ENCODE data around the gene NACA.

The NACA gene

DNA sequence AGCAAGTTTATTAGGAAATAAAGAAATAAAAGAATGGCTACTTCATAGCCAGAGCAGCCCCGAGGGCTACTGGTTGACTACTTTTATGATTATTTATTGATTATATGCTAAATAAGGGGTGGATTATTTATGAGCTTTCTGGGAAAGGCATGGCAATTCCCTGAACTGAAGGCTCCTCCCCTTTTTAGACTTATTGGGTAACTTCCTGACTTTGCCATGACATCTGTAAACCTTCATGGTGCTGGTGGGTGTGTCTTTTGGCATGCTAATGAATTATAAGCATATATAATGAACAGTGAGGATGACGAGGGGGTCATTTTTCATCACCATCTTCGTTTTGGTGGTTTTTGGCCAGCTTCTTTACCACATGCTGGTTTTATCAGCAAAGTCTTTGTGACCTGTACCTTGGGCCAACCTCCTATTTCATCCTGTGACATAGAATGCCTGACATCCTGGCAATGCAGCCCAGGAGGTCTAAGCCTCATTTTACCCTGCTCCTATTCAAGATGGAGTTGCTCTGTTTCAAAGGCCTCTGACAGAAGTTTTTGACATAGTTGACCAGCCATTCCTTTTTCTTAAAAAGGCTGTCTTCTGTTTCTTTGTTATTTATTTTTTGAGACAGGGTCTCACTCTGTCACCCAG is 26.0 kb downstream of the NACA start:
- TF ChIP-seq, protein P1, sequence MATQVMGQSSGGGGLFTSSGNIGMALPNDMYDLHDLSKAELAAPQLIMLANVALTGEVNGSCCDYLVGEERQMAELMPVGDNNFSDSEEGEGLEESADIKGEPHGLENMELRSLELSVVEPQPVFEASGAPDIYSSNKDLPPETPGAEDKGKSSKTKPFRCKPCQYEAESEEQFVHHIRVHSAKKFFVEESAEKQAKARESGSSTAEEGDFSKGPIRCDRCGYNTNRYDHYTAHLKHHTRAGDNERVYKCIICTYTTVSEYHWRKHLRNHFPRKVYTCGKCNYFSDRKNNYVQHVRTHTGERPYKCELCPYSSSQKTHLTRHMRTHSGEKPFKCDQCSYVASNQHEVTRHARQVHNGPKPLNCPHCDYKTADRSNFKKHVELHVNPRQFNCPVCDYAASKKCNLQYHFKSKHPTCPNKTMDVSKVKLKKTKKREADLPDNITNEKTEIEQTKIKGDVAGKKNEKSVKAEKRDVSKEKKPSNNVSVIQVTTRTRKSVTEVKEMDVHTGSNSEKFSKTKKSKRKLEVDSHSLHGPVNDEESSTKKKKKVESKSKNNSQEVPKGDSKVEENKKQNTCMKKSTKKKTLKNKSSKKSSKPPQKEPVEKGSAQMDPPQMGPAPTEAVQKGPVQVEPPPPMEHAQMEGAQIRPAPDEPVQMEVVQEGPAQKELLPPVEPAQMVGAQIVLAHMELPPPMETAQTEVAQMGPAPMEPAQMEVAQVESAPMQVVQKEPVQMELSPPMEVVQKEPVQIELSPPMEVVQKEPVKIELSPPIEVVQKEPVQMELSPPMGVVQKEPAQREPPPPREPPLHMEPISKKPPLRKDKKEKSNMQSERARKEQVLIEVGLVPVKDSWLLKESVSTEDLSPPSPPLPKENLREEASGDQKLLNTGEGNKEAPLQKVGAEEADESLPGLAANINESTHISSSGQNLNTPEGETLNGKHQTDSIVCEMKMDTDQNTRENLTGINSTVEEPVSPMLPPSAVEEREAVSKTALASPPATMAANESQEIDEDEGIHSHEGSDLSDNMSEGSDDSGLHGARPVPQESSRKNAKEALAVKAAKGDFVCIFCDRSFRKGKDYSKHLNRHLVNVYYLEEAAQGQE (IDR thresholded peaks at IDR 0.05; ENCODE audit: insufficient read depth in 1 of 2, low read depth in 2 of 2, low read length in 2 of 2): no peak
- TF ChIP-seq POLR2AphosphoS5 (IDR thresholded peaks at IDR 0.05; ENCODE audit: low read depth, low read length) (no peak), SIN3A (IDR thresholded peaks at IDR 0.05; ENCODE audit: borderline replicate concordance, insufficient read depth, low read length) (no peak)

DNA sequence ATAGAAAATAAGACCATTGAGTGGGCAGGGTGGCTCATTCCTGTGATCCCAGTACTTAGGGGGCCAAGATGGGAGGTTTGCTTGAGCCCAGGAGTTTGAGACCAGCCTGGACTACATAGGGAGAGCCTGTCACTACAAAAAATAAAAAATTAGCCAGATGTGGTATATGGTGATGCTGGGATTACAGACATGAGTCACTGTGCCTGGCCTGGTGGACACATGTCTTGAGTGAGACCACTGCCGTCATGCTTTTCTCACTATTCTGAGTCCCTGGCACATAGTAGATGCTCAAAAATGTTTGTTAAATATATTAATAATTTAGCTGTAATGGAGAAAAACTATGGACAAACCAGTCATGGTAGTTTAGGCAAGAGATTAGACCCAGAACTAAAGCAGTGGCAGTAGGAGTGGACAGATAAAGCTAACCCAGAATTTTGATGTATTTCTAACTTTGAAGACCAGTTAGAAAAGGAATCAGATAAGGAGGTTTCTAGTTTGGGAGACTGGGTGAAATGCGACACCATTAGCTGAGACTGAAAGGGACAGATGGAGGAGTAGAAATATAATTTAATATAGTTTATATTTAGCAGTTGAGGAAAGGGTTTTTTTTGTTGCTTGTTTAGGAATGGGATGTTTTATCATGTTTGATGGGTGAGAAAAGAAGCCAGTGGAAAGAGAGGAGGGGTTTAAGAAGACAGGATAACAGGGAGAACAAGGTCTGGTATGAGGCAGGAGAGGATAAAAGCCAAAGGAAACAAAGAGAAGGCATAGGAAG is 29.6 kb downstream of the NACA start:
- no peak for TF ChIP-seq SIN3A (IDR thresholded peaks at IDR 0.05; ENCODE audit: borderline replicate concordance, insufficient read depth, low read length)
- TF ChIP-seq FOXP2 (optimal IDR thresholded peaks at IDR 0.05; ENCODE audit: borderline replicate concordance, extremely low read depth, extremely low read length, insufficient read depth): no peak
- no peak for TF ChIP-seq POLR2AphosphoS5 (IDR thresholded peaks at IDR 0.05; ENCODE audit: low read depth, low read length)
- TF ChIP-seq, protein P1 (IDR thresholded peaks at IDR 0.05; ENCODE audit: insufficient read depth in 1 of 2, low read depth in 2 of 2, low read length in 2 of 2): no peak
- no peak for TF ChIP-seq TAF1 (IDR thresholded peaks at IDR 0.05; ENCODE audit: borderline replicate concordance, insufficient read depth, low read length)

DNA sequence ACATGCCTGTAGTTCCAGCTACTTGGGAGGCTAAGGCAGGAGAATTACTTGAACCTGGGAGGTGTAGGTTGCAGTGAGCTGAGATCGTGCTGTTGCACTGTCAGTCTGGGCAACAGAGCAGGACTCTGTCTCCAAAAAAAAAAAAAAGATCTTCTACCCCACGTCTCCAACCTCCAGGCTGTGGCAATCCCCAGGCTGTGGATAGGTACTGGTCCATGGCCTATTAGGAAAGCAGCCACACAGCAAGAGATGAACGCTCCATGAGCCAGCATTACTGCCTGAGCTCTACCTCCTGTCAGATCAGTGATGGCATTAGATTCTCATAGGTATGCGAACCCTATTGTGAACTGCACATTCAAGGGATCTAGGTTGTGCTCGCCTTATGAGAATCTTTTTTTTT is 30.9 kb downstream of the NACA start:
- TF ChIP-seq POLR2AphosphoS5 (IDR thresholded peaks at IDR 0.05; ENCODE audit: low read depth, low read length) (no peak), TAF1 (IDR thresholded peaks at IDR 0.05; ENCODE audit: borderline replicate concordance, insufficient read depth, low read length) (no peak), FOXP2 (optimal IDR thresholded peaks at IDR 0.05; ENCODE audit: borderline replicate concordance, extremely low read depth, extremely low read length, insufficient read depth) (no peak), SIN3A (IDR thresholded peaks at IDR 0.05; ENCODE audit: borderline replicate concordance, insufficient read depth, low read length) (no peak)
- TF ChIP-seq, protein P1 (IDR thresholded peaks at IDR 0.05; ENCODE audit: insufficient read depth in 1 of 2, low read depth in 2 of 2, low read length in 2 of 2): no peak

DNA sequence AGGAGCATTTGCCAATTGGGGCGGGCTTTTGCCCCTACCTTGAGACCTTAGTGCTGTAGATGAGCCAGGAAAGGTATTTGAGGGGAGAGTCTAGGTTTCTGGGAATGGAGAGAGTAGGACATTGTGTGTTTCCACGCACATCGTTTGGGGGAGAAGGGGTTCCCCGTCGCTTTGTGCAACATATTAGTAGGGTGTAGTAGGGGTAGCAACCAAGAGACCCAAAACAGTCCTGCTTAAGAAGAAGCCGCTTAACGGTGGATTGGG is 36.3 kb downstream of the NACA start:
- TF ChIP-seq FOXP2 (optimal IDR thresholded peaks at IDR 0.05; ENCODE audit: borderline replicate concordance, extremely low read depth, extremely low read length, insufficient read depth): no peak
- no peak for TF ChIP-seq SIN3A (IDR thresholded peaks at IDR 0.05; ENCODE audit: borderline replicate concordance, insufficient read depth, low read length)
- TF ChIP-seq, protein P1 (IDR thresholded peaks at IDR 0.05; ENCODE audit: insufficient read depth in 1 of 2, low read depth in 2 of 2, low read length in 2 of 2): no peak
- TF ChIP-seq TAF1 (IDR thresholded peaks at IDR 0.05; ENCODE audit: borderline replicate concordance, insufficient read depth, low read length): no peak
- TF ChIP-seq POLR2AphosphoS5 (IDR thresholded peaks at IDR 0.05; ENCODE audit: low read depth, low read length): no peak
